ENCODE results near the gene WASF2.
A peak's percentile ranks its signal among the peaks of the same experiment; 100 is the strongest.
"Not testable (repeated sequence)": the region's sequence is repeated elsewhere in the genome, so short reads cannot be mapped to it uniquely, and the experiment has no call there.

WASF2 gene

DNA sequence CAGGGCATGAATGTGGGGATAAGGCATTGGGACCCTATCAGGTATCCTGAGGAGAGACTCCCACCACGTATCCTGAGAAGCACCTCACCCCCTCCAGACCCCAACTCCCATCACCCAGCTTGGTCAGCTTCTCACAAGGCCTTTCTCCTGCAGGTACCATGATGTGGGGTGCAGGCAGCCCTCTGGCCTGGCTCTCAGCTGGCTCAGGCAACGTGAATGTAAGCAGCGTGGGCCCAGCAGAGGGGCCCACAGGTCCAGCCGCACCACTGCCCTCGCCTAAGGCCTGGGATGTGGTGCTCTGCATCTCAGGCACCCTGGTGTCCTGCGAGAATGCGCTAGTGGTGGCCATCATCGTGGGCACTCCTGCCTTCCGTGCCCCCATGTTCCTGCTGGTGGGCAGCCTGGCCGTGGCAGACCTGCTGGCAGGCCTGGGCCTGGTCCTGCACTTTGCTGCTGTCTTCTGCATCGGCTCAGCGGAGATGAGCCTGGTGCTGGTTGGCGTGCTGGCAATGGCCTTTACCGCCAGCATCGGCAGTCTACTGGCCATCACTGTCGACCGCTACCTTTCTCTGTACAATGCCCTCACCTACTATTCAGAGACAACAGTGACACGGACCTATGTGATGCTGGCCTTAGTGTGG, 96.2 kb downstream of the WASF2 start:
- Histone ChIP-seq H3K27me3 (ENCODE audit: control insufficient read depth in 1 of 2, insufficient read depth in 2 of 2, low read length in 2 of 2) (peaks cover 0 to under 1% of the 10 kb centered on the region in 2 donors), H3K4me3 (ENCODE audit: low read length in 2 of 2) (no peak overlapping the region), H3K9me3 (ENCODE audit: control insufficient read depth in 2 of 2, low read length in 2 of 2) (no peaks in the 10 kb centered on the region), H3K27ac (ENCODE audit: low read length) (no peak overlapping the region), H3K4me1 (ENCODE audit: control insufficient read depth, insufficient read depth, low read length) (peaks cover 20% of the 10 kb centered on the region), H3K9ac (ENCODE audit: low read length in 2 of 2) (no peak overlapping the region), H3K36me3 (ENCODE audit: control insufficient read depth in 2 of 2, insufficient read depth in 2 of 2, low read length in 2 of 2) (no peaks in the 10 kb centered on the region)

DNA sequence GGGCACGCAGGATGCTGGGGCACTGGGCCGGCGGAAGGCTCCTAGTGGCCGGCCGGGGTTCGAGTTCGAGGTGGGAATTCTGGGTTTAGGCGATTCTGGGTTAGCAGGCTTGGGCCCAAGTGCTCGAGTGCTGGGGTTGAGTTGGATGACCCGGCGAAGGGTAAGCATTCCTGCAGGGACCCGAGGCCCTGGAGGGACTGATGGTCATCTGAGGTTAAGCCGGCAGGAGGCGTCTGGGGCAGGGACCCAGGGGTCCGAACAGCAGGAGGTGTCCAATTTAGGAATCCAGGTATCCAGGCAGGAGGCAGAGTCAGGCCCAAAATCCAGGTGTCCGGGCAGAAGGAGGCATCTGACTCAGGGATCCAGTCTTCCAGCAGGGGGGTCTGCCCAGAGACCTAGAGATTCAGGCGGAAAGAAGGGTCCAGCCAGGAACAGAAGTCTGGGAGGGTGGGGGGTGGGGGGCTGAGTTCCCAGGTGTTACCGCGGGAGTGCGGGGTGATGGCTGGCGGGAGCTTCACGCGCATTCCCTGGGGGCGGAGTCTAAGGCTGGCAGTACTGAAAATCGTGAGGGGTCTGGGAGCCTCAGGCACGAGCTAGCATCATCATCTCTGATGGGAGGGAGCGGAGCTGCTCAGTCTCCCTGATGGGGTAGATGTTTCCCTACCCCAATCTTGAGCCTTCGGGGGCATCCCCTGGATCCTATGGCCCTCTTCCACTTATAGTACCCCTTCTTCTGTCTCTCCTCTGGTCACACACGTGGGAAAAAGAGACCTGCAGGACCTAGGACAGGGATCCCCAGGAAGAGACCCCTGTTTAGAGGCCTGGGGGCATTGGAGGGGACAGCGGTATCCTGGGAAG, 97.0 kb downstream of the WASF2 start:
- H3K4me1 ChIP-seq (ENCODE audit: control insufficient read depth, insufficient read depth, low read length) = peaks cover 20% of the 10 kb centered on the region
- peak overlapping the region; percentile 47 to 72 for H3K9ac ChIP-seq (ENCODE audit: low read length in 2 of 2)
- H3K27me3 ChIP-seq (ENCODE audit: control insufficient read depth in 1 of 2, insufficient read depth in 2 of 2, low read length in 2 of 2) = no peaks in the 10 kb centered on the region
- no peak overlapping the region for H3K27ac ChIP-seq (ENCODE audit: low read length)
- no peaks in the 10 kb centered on the region for H3K9me3 ChIP-seq (ENCODE audit: control insufficient read depth in 2 of 2, low read length in 2 of 2)
- H3K36me3 ChIP-seq (ENCODE audit: control insufficient read depth in 2 of 2, insufficient read depth in 2 of 2, low read length in 2 of 2) = no peaks in the 10 kb centered on the region
- H3K4me3 ChIP-seq (ENCODE audit: low read length in 2 of 2) = peak overlapping the region; percentile 63 to 73

DNA sequence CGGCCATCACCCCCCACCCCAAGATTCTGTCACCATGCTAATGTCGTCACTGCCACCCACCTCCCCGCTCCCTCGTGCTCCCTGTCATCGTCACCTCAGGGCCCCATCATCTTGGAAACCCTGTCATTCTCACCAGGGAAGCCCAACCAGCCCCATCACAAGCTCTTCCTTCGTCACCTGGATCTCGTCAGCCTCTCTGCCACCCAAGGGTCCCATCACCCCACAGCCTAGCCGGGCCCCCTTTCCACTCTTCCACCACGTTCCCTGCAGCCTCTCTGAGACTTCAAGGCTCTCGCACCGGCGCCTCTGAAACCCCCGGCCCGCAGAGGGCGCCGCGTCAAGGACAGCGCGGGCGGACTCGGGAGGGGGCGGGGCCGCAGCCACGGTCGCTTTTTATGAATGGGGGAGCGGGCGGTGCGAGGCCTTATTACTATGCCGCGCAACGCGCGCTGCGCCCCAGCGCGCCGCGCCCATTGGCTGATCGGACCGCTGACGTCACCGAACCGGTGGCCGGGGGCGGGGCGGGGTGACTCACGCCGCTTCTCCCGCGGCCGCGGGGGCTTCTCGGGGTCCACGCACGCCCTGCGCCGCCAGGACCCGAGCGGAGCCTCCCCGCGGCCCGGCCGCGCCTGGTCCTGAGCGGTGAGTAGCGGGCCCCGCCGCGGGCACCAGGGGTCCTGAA, 97.7 kb downstream of the WASF2 start, which contains the start of gene GPR3:
Gene GPR3 (plus strand): TSS at position 527 of the 682 bp plus-strand sequence. CDS start 1,177 bp downstream, outside the sequence.
- no peaks in the 10 kb centered on the region for H3K27me3 ChIP-seq (ENCODE audit: control insufficient read depth in 1 of 2, insufficient read depth in 2 of 2, low read length in 2 of 2)
- H3K4me1 ChIP-seq (ENCODE audit: control insufficient read depth, insufficient read depth, low read length) = peaks cover 20% of the 10 kb centered on the region
- no peaks in the 10 kb centered on the region for H3K9me3 ChIP-seq (ENCODE audit: control insufficient read depth in 2 of 2, low read length in 2 of 2)
- H3K9ac ChIP-seq (ENCODE audit: low read length in 2 of 2) = peak within 1 kb of the TSS; percentile 55 to 72
- peak within 1 kb of the TSS; percentile 18 for H3K27ac ChIP-seq (ENCODE audit: low read length)
- H3K4me3 ChIP-seq (ENCODE audit: low read length in 2 of 2) = peak within 1 kb of the TSS; percentile 63 to 73
- no peaks in the 10 kb centered on the region for H3K36me3 ChIP-seq (ENCODE audit: control insufficient read depth in 2 of 2, insufficient read depth in 2 of 2, low read length in 2 of 2)

DNA sequence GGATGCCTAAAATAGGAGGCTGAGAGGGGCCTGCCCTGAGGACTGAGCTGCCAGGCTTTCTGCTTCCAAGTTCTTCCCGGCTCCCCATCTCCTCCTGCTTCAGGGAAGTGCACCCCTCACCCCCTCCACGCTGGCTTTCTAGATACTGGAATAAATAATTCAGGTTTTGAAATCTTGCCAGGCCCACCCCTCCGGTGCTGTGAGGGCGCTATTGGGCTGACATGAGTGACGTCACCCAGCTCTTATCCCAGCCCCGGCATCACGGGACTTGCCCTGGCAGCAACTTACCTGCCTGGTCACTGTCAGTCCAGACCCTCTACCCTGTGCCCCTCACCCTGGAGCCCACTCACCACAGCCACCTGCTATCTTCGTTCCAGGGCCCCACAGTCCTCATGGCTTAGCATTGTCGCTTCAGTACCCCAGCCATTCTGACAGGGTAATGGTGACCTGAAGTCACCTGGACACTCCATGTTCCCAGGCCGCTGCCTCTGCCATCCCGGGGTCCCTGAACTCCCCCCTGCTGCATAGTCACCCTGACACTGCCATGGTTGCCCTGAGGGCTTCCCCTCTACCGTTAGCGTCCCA, 98.4 kb downstream of the WASF2 start:
- peak overlapping the region; percentile 2 to 55 for H3K9ac ChIP-seq (ENCODE audit: low read length in 2 of 2)
- no peaks in the 10 kb centered on the region for H3K36me3 ChIP-seq (ENCODE audit: control insufficient read depth in 2 of 2, insufficient read depth in 2 of 2, low read length in 2 of 2)
- peaks cover 20% of the 10 kb centered on the region for H3K4me1 ChIP-seq (ENCODE audit: control insufficient read depth, insufficient read depth, low read length)
- no peaks in the 10 kb centered on the region for H3K27me3 ChIP-seq (ENCODE audit: control insufficient read depth in 1 of 2, insufficient read depth in 2 of 2, low read length in 2 of 2)
- peak overlapping the region; percentile 39 to 73 for H3K4me3 ChIP-seq (ENCODE audit: low read length in 2 of 2)
- peak overlapping the region; percentile 18 for H3K27ac ChIP-seq (ENCODE audit: low read length)
- no peaks in the 10 kb centered on the region for H3K9me3 ChIP-seq (ENCODE audit: control insufficient read depth in 2 of 2, low read length in 2 of 2)

DNA sequence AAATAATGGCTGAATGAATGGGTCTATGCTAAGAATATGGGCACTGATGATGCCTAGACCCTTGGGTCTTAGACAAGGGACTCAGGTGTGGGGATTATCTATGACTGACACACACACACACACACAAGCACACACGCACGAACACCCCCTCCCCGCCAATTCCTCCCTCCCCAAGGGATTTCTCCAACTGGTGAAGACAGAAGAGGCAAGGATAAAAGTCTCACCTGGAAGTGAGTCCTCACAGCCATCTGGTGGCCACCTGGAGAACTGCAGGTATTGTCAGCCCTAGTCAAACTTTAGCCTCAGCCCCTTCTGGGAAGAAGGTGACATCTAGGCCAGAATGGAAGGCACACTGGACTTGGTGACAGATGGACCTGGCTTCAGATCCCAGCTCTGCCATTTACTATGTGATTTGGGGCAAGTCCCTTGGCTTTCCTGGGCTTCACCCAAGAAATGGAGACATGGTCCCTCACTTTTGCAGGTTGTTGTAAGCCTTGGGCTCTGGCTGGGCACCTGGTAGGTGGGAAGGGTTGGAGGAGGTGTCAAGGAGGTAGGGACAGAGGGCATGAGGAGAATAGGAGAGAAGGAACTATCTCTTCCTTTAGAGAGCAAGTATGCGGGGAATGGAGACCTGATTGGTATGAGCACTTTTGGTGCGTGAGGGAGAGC, 101.5 kb downstream of the WASF2 start:
- no peaks in the 10 kb centered on the region for H3K27me3 ChIP-seq (ENCODE audit: control insufficient read depth in 1 of 2, insufficient read depth in 2 of 2, low read length in 2 of 2)
- H3K27ac ChIP-seq (ENCODE audit: low read length) = no peak overlapping the region
- no peaks in the 10 kb centered on the region for H3K9me3 ChIP-seq (ENCODE audit: control insufficient read depth in 2 of 2, low read length in 2 of 2)
- no peak overlapping the region for H3K4me3 ChIP-seq (ENCODE audit: low read length in 2 of 2)
- H3K9ac ChIP-seq (ENCODE audit: low read length in 2 of 2) = no peak overlapping the region
- peaks cover 20% of the 10 kb centered on the region for H3K4me1 ChIP-seq (ENCODE audit: control insufficient read depth, insufficient read depth, low read length)
- no peaks in the 10 kb centered on the region for H3K36me3 ChIP-seq (ENCODE audit: control insufficient read depth in 2 of 2, insufficient read depth in 2 of 2, low read length in 2 of 2)

DNA sequence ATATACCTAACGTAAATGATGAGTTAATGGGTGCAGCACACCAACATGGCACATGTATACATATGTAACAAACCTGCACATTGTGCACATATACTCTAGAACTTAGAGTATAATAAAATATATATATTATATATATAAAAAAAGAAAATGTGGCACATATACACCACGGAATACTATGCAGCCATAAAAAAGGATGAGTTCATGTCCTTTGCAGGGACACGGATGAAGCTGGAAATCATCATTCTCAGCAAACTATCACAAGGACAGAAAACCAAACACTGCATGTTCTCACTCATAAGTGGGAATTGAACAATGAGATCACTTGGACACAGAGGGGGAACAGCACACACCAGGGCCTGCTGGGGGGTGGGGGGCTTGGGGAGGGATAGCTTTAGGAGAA, 105.2 kb downstream of the WASF2 start:
- H3K27ac ChIP-seq (ENCODE audit: low read length); H3K27me3 ChIP-seq (ENCODE audit: control insufficient read depth in 1 of 2, insufficient read depth in 2 of 2, low read length in 2 of 2); H3K9ac ChIP-seq (ENCODE audit: low read length in 2 of 2); H3K4me3 ChIP-seq (ENCODE audit: low read length in 2 of 2); H3K9me3 ChIP-seq (ENCODE audit: control insufficient read depth in 2 of 2, low read length in 2 of 2); H3K4me1 ChIP-seq (ENCODE audit: control insufficient read depth, insufficient read depth, low read length); H3K36me3 ChIP-seq (ENCODE audit: control insufficient read depth in 2 of 2, insufficient read depth in 2 of 2, low read length in 2 of 2): not testable (repeated sequence)

DNA sequence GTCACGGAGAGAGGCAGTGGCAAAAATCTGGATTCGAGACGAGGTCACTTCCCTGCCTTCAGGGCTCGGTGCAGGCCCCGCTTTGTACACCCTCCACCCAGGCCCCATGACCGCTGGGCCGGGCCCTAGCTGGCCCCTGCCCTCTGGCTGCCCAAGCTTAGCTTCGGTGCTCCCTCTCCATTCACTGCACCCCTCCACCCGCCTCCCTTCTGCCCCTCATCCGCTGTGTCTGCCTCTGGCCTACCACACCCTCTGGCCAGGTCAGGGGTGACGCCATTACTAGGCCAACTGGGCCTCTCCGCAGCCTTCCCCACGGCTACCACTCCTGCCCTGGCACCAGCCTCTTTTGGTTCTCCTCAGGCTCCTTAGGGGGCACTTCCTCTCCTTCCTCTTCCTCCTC, 106.3 kb downstream of the WASF2 start:
- no peak overlapping the region for H3K27ac ChIP-seq (ENCODE audit: low read length)
- no peak overlapping the region for H3K9ac ChIP-seq (ENCODE audit: low read length in 2 of 2)
- no peaks in the 10 kb centered on the region for H3K9me3 ChIP-seq (ENCODE audit: control insufficient read depth in 2 of 2, low read length in 2 of 2)
- H3K4me1 ChIP-seq (ENCODE audit: control insufficient read depth, insufficient read depth, low read length) = no peaks in the 10 kb centered on the region
- H3K36me3 ChIP-seq (ENCODE audit: control insufficient read depth in 2 of 2, insufficient read depth in 2 of 2, low read length in 2 of 2) = no peaks in the 10 kb centered on the region
- H3K27me3 ChIP-seq (ENCODE audit: control insufficient read depth in 1 of 2, insufficient read depth in 2 of 2, low read length in 2 of 2) = peaks cover 0 to 3% of the 10 kb centered on the region in 2 donors
- H3K4me3 ChIP-seq (ENCODE audit: low read length in 2 of 2) = no peak overlapping the region

DNA sequence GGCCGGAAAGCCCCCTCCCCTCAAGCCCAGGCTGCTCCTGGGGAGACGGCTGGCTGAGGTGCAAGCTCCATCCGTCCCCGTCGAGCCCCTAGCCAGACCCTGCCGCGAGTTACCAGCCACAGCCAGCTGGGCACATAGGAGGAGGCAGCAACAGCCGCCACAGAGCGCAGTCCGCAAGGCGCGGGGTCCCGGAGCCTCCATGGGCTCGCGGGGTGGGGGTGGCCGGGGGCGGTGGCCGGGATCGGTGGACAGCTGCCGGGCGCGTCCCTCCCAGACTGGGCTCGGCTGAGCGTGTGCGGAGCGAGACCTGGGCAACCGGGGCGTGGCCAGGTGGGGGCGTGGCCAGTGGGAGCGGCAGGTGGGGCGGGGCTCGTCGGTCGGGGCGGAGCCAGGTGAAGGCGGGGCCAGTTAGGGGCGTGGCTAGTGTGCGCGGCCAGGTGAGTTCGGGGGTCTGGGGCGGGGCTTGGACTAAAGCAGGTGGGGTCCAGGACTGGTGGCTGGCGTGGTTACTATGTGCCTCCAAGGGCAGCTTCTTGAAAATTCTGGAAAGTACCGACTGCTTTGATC, 106.8 kb downstream of the WASF2 start, which contains the start of gene CD164L2:
Gene CD164L2 (minus strand): TSS at position 295 of the 567 bp plus-strand sequence. CDS start 94 bp downstream, at position 201.
- Histone ChIP-seq H3K36me3 (ENCODE audit: control insufficient read depth in 2 of 2, insufficient read depth in 2 of 2, low read length in 2 of 2) (no peaks in the 10 kb centered on the region), H3K27me3 (ENCODE audit: control insufficient read depth in 1 of 2, insufficient read depth in 2 of 2, low read length in 2 of 2) (peaks cover 0 to 3% of the 10 kb centered on the region in 2 donors), H3K9me3 (ENCODE audit: control insufficient read depth in 2 of 2, low read length in 2 of 2) (no peaks in the 10 kb centered on the region), H3K27ac (ENCODE audit: low read length) (no peak within 1 kb of the TSS), H3K4me3 (ENCODE audit: low read length in 2 of 2) (no peak within 1 kb of the TSS), H3K9ac (ENCODE audit: low read length in 2 of 2) (no peak within 1 kb of the TSS), H3K4me1 (ENCODE audit: control insufficient read depth, insufficient read depth, low read length) (no peaks in the 10 kb centered on the region)

DNA sequence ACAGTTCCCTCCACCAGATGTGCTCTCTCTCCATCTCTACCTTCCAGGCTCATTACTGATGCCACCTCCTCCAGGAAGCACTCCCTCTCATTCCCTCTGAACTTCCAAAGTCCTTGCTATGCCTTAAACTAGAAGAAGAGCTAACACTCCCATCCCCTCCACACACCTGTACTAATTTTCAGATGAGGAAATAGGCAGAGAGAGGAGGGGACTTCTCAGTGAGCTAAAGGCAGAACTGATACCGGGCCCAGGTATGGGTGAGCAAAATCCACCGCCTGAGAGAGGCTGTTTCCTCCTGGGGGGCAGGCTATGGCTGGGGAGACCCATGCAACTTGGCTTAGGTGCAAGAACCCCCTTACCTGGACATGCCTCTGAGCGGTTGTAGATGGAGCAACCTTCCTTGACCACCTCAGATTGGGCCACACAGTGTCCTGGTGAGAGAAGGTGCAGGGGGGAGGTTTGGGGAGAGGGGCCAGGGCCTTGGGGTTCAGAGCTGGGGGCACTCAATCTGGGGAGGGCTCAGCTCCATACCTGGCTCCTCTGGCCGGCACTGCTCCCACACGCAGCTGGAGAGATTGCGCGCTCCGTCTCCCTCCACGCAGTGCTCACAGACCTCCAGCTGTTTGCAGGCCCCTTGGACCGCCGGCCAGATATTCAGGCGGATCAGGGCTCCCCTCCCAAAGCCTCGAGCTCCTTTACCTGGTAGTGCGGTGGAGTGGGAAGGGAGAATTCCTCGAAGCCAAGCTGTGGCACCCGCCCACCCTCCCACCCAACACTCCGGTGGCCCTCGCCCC, 107.8 kb downstream of the WASF2 start:
- Histone ChIP-seq H3K4me3 (ENCODE audit: low read length in 2 of 2) (no peak overlapping the region), H3K27ac (ENCODE audit: low read length) (no peak overlapping the region), H3K36me3 (ENCODE audit: control insufficient read depth in 2 of 2, insufficient read depth in 2 of 2, low read length in 2 of 2) (no peaks in the 10 kb centered on the region), H3K4me1 (ENCODE audit: control insufficient read depth, insufficient read depth, low read length) (no peaks in the 10 kb centered on the region), H3K27me3 (ENCODE audit: control insufficient read depth in 1 of 2, insufficient read depth in 2 of 2, low read length in 2 of 2) (peaks cover 0 to 3% of the 10 kb centered on the region in 2 donors), H3K9ac (ENCODE audit: low read length in 2 of 2) (no peak overlapping the region), H3K9me3 (ENCODE audit: control insufficient read depth in 2 of 2, low read length in 2 of 2) (no peaks in the 10 kb centered on the region)
